HK-2 (cell line): ENCODE results near the gene ASNSD1.

Experiments used
- DNase-seq: peaks from one replicate; pipeline ENCODE4 v3.0.0-alpha.2; 2018; ENCODE audit not compliant: unreplicated experiment

Gene ASNSD1

GRCh38 chr2:189661148-189661956, at the start of gene ASNSD1:
Gene ASNSD1 (plus strand): TSS chr2:189661459. CDS start chr2:189666133, 4,674 bp downstream.
- peak; percentile 99 for DNase-seq

DNA sequence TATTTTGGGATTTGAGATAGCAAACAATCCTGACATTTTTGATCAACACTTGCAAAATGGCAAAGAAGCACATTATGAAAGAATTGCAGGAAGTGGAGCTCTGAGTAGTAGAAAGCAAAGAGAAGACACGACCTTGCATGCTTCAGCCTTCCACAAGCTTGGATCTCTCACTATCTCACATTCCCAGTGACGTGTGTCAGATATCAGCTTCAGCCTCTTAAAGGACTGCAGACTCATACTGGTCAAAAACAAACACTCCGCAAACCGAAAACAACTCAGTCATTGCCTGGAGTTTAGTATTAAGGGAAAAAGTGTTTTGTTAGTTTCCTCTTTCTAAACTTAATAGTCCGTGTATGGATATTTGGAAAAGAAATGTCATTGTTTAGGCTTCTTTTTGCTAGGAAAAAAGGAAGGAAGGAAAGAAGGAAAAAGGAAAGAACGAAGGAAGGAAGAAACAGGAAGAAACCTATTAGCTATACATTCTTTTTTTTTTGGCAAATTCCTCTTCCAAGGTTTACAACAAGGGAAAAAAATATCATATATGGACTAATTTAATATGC, 48.1 kb upstream of the ASNSD1 start:
- DNase-seq: no peak

GRCh38 chr2:189613650-189614420, 47.4 kb upstream of the ASNSD1 start:
- no peak for DNase-seq

- no peak for DNase-seq
Measured at GRCh38 chr2:189614585-189614984, 46.7 kb upstream of the ASNSD1 start.

DNA sequence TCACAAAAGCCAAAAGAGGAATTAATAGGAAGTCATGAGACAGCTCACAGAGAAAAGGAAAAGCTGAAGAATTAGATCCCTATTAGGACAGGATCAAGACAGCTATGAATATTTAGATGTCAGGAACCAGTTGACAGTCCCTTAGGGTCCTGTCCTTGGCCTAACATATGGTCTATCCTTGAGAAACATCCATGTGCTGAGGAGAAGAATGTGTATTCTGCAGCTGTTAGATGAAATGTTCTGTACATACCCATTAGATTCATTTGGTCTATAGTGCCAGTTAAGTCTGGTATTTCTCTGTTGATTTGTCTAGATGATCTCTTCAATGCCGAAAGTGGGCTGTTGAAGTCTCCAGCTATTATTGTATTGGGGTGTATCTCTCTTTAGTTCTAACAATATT, 43.1 kb upstream of the ASNSD1 start:
- no peak for DNase-seq

GRCh38 chr2:189621781-189622180, 39.5 kb upstream of the ASNSD1 start:
- DNase-seq: no peak

DNA sequence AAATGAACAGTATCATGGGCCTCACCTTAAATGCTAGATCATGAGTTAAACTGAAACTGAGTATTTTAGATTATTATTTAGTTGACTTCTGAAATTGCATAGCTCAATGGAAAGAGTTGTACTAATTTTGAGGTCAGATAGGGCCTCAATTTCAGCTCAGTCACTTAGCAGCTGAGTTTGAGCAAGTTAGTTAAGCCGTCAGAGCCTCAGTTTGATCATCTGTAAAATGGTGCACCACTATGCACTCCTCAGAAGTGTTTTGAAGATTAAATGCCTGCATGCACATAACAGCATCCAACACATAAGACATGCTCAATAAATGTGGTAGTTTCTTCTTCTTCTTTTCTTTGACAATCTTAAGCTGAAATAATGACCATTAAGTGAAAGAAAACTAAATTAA, 38.2 kb upstream of the ASNSD1 start:
- DNase-seq: no peak

GRCh38 chr2:189624648-189625355, 36.5 kb upstream of the ASNSD1 start:
- no peak for DNase-seq

GRCh38 chr2:189625636-189626035, 35.6 kb upstream of the ASNSD1 start:
- DNase-seq: no peak

DNA sequence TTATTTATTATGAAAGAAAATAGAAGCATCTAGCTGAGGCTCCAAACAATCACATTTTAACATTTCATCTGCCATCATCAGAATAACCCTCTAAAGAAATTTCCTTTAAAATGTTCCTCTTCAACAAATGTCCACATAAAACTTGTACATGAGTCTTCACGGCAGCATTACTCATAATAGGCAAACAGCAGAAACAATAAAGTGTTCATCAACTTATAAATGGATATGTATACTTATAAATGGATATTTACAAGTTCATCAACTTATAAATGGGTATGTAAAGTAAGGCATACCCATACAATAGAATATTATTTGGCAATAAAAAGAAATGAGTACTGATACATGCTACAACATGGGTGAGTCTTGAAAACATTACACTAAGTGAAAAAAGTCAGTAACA, 33.5 kb upstream of the ASNSD1 start:
- DNase-seq: no peak

- DNase-seq: no peak
Measured at GRCh38 chr2:189628817-189629530, 32.3 kb upstream of the ASNSD1 start.

- no peak for DNase-seq
Measured at GRCh38 chr2:189629531-189630453, 31.5 kb upstream of the ASNSD1 start.

GRCh38 chr2:189631849-189632248, 29.4 kb upstream of the ASNSD1 start:
- no peak for DNase-seq

- DNase-seq: no peak
Measured at GRCh38 chr2:189633392-189633811, 27.9 kb upstream of the ASNSD1 start.

GRCh38 chr2:189635353-189635752, 25.9 kb upstream of the ASNSD1 start:
- DNase-seq: no peak

- DNase-seq: no peak
Measured at GRCh38 chr2:189638301-189639006, 22.8 kb upstream of the ASNSD1 start.

DNA sequence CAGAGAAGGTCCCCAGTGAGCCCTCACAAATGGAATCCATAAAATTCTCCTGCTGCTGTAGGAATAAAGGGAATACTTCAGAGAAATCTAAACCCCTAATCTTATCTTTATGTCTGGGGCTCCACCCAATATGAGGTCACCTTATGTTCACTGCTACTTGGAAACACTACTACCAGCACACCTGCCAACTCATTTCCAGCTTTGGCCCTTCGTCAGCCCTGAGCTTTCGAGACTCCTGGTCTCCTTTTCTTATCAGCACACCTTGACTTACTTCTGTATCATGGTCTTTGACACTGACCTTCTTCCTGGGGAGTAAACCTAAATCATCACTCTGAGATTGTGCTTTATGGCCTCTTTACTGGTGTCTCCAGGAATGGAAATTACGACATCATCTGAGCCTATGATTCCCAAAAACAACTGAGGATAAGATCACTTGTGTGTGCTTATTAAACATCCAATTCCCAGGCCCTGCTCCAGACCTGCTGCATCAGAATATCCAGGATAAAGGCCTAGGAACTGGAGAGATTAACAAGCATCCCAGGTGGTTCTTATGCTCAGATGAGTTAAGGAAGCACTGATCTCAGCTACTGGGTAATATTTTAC, 22.2 kb upstream of the ASNSD1 start:
- no peak for DNase-seq

- no peak for DNase-seq
Measured at GRCh38 chr2:189641002-189641401, 20.3 kb upstream of the ASNSD1 start.

- DNase-seq: no peak
Measured at GRCh38 chr2:189641590-189641989, 19.7 kb upstream of the ASNSD1 start.
